SH-SY5Y (cell line): ENCODE measurements around the gene CD69.

Experiments used
- GATA2 ChIP-seq: IDR thresholded peaks from 2 replicates; pipeline ENCODE4 v1.6.1; 2011; ENCODE audit warnings: mild to moderate bottlenecking, low read depth, low read length
- GATA3 ChIP-seq: IDR thresholded peaks from 2 replicates; pipeline ENCODE4 v1.6.1; 2011; ENCODE audit warnings: low read depth, mild to moderate bottlenecking, low read length, moderate library complexity

- TF ChIP-seq GATA3 (no peak), GATA2 (no peak)
Measured at GRCh38 chr12:9706086-9706685, 54.5 kb downstream of the CD69 start.
